Neural cell (in vitro differentiated cells): ENCODE results near the gene CALHM5. TPM values are rescaled to one million over a fixed set of nuclear protein-coding genes. Genes with fewer than 3 reads are reported as not detected.

Source experiments
- H2AFZ ChIP-seq: fragments of 200-600, 300-800 bp; sonication (generic), shearing (Covaris generic); 2 replicates; pipeline ENCODE4 v1.6.0; 2014; ENCODE audit warnings: low read depth, mild to moderate bottlenecking, antibody characterized with exemption, low read length, moderate library complexity
- H3F3A ChIP-seq: fragments of 200-600 bp; shearing (Covaris generic); 2 replicates; pipeline ENCODE4 v1.6.1; 2016; ENCODE audit warnings: mild to moderate bottlenecking, moderate library complexity, mixed read lengths, antibody characterized with exemption, low read length; ENCODE audit not compliant: insufficient read depth, poor library complexity, severe bottlenecking
- H3K27ac ChIP-seq: fragments of 200-600, 300-800 bp; sonication (generic), shearing (Covaris generic); 2 replicates; pipeline ENCODE4 v1.5.1; 2014; ENCODE audit warnings: mild to moderate bottlenecking, low read length, moderate library complexity
- H3K27me3 ChIP-seq: fragments of 300-800, 200-600 bp; sonication (generic), shearing (Covaris generic); 2 replicates; pipeline ENCODE4 v1.6.0; 2014; ENCODE audit warnings: mild to moderate bottlenecking, low read depth, low read length, moderate library complexity; ENCODE audit not compliant: insufficient read depth
- H3K36me3 ChIP-seq: fragments of 300-800, 200-600 bp; sonication (generic), shearing (Covaris generic); 2 replicates; pipeline ENCODE4 v1.5.1; 2014; ENCODE audit warnings: mild to moderate bottlenecking, antibody characterized with exemption, low read length, moderate library complexity; ENCODE audit not compliant: insufficient read depth
- H3K4me2 ChIP-seq: fragments of 300-800, 200-600 bp; sonication (generic), shearing (Covaris generic); 2 replicates; pipeline ENCODE4 v1.6.0; 2014; ENCODE audit warnings: mild to moderate bottlenecking, low read length
- H3K4me3 ChIP-seq: fragments of 300-800, 200-600 bp; sonication (generic), shearing (Covaris generic); 2 replicates; pipeline ENCODE4 v1.5.1; 2014; ENCODE audit warnings: mild to moderate bottlenecking, low read length, moderate library complexity
- H3K79me2 ChIP-seq: fragments of 200-600 bp; shearing (Covaris generic); replicated peaks from 2 replicates; pipeline ENCODE4 v1.6.0; 2014; ENCODE audit warnings: mild to moderate bottlenecking, low read length, moderate library complexity; ENCODE audit not compliant: insufficient read depth
- H3K9ac ChIP-seq: fragments of 300-800, 200-600 bp; sonication (generic), shearing (Covaris generic); 2 replicates; pipeline ENCODE4 v1.6.1; 2016; ENCODE audit warnings: mild to moderate bottlenecking, low read length, mixed read lengths
- H3K9me2 ChIP-seq: fragments of 200-600 bp; shearing (Covaris generic); 2 replicates; pipeline ENCODE4 v1.6.1; 2016; ENCODE audit warnings: mild to moderate bottlenecking, low read length, mixed read lengths; ENCODE audit not compliant: insufficient read depth
- H3K9me3 ChIP-seq: fragments of 200-600, 300-800 bp; sonication (generic), shearing (Covaris generic); 2 replicates; pipeline ENCODE4 v1.6.1; 2016; ENCODE audit warnings: mild to moderate bottlenecking, mixed run types, low read length, moderate library complexity, mixed read lengths
- H4K20me1 ChIP-seq: fragments of 200-600 bp; shearing (Covaris generic); 2 replicates; pipeline ENCODE4 v1.6.1; 2016; ENCODE audit warnings: mild to moderate bottlenecking, mixed run types; ENCODE audit not compliant: insufficient read depth
- CTCF ChIP-seq: fragments of 450-650 bp; IDR thresholded peaks from 2 replicates; pipeline ENCODE4 v1.5.1; 2014; ENCODE audit warnings: antibody characterized with exemption, mild to moderate bottlenecking, moderate library complexity; ENCODE audit not compliant: poor library complexity, severe bottlenecking
- EP300 ChIP-seq: fragments of 450-650 bp; conservative IDR thresholded peaks from 2 replicates; pipeline ENCODE4 v1.6.1; 2014; ENCODE audit warnings: antibody characterized with exemption, mild to moderate bottlenecking, moderate library complexity; ENCODE audit not compliant: poor library complexity, severe bottlenecking
- EZH2 ChIP-seq: fragments of 200-600, 300-800 bp; shearing (Covaris generic), sonication (generic); IDR thresholded peaks from 2 replicates; pipeline ENCODE4 v1.6.1; 2014; ENCODE audit warnings: antibody characterized with exemption, low read length, borderline replicate concordance, mild to moderate bottlenecking; ENCODE audit not compliant: insufficient read depth, poor library complexity, severe bottlenecking
- MXI1 ChIP-seq: fragments of 450-650 bp; conservative IDR thresholded peaks from 2 replicates; pipeline ENCODE4 v1.6.1; 2014; ENCODE audit warnings: antibody characterized with exemption, mild to moderate bottlenecking; ENCODE audit not compliant: poor library complexity, severe bottlenecking
- POLR2AphosphoS5 ChIP-seq: IDR thresholded peaks from 2 replicates; pipeline ENCODE4 v1.6.1; 2012
- RAD21 ChIP-seq: fragments of 450-650 bp; conservative IDR thresholded peaks from 2 replicates; pipeline ENCODE4 v1.6.1; 2014; ENCODE audit warnings: antibody characterized with exemption, mild to moderate bottlenecking, moderate library complexity
- REST ChIP-seq: IDR thresholded peaks from 2 replicates; pipeline ENCODE4 v1.6.1; 2012; ENCODE audit warnings: borderline replicate concordance
- TAF1 ChIP-seq: IDR thresholded peaks from 2 replicates; pipeline ENCODE4 v1.6.1; 2012; ENCODE audit warnings: low read depth
- polyA plus RNA-seq: library from polyadenylated mRNA; depleted of rRNA; stranded (reverse); fragments of >200 nt; gene quantifications from 2 replicates; pipeline ENCODE4 v1.2.3, GENCODE V29; 2014

The CALHM5 gene
- polyA plus RNA-seq, 1 donor from 2014 or later: 0.07 TPM

GRCh38 chr6:116483616-116484015, 27.8 kb upstream of the CALHM5 start:
- Histone ChIP-seq H3K9me2 (no peaks in the 10 kb centered on the region), H3K4me3 (no peak overlapping the region), H3K4me2 (no peak overlapping the region), H3K27me3 (no peaks in the 10 kb centered on the region), H3K79me2 (no peaks in the 10 kb centered on the region), H2AFZ (no peak overlapping the region), H3K9me3 (no peaks in the 10 kb centered on the region), H3K27ac (no peak overlapping the region), H4K20me1 (no peaks in the 10 kb centered on the region), H3F3A (no peaks in the 10 kb centered on the region), H3K9ac (no peak overlapping the region), H3K36me3 (no peaks in the 10 kb centered on the region)
- TF ChIP-seq POLR2AphosphoS5 (no peak), REST (no peak)

GRCh38 chr6:116485559-116486184, 25.8 kb upstream of the CALHM5 start:
- H3K27me3 ChIP-seq: no peaks in the 10 kb centered on the region
- H3K9ac ChIP-seq: no peak overlapping the region
- no peaks in the 10 kb centered on the region for H3K79me2 ChIP-seq
- H2AFZ ChIP-seq: no peak overlapping the region
- TF ChIP-seq REST (no peak), RAD21 (no peak), EZH2 (no peak)
- H3K4me3 ChIP-seq: no peak overlapping the region
- no peaks in the 10 kb centered on the region for H3K9me3 ChIP-seq
- H4K20me1 ChIP-seq: no peaks in the 10 kb centered on the region
- no peaks in the 10 kb centered on the region for H3F3A ChIP-seq
- H3K27ac ChIP-seq: no peak overlapping the region
- no peaks in the 10 kb centered on the region for H3K36me3 ChIP-seq
- no peak overlapping the region for H3K4me2 ChIP-seq
- H3K9me2 ChIP-seq: no peaks in the 10 kb centered on the region

GRCh38 chr6:116491610-116492330, 19.7 kb upstream of the CALHM5 start:
- Histone ChIP-seq H3K79me2 (no peaks in the 10 kb centered on the region), H3K4me3 (no peak overlapping the region), H3K9me3 (no peaks in the 10 kb centered on the region), H3K27me3 (no peaks in the 10 kb centered on the region), H3K9ac (no peak overlapping the region), H3F3A (no peaks in the 10 kb centered on the region), H3K9me2 (no peaks in the 10 kb centered on the region), H3K4me2 (no peak overlapping the region), H2AFZ (no peak overlapping the region), H3K27ac (no peak overlapping the region), H3K36me3 (no peaks in the 10 kb centered on the region), H4K20me1 (no peaks in the 10 kb centered on the region)
- TF ChIP-seq CTCF (no peak), EP300 (no peak), REST (no peak), RAD21 (no peak), MXI1 (no peak), TAF1 (no peak)
